H1 (cell line): ENCODE results near the gene IKBIP. TPM values are rescaled to one million over a fixed set of nuclear protein-coding genes. Genes with fewer than 3 reads are reported as not detected.

Experiments used
- CTCF ChIA-PET: fragments of 300-600 bp; sonication (Branson Sonifier 250); formaldehyde crosslinking; loops from one replicate; lab custom pipeline; 2021; ENCODE audit not compliant: partially characterized antibody; lab: Charles Lee
- POLR2A ChIA-PET: fragments of 300-600 bp; sonication (Branson Sonifier 250); formaldehyde crosslinking; loops from one replicate; lab custom pipeline; 2021; ENCODE audit warnings: inconsistent platforms; ENCODE audit not compliant: partially characterized antibody; lab: Charles Lee
- DNase-seq, 2 experiments: peaks; one replicate each; pipeline versions ENCODE4 v3.0.0 to v3.0.0-alpha.2; 2010 to 2022; ENCODE audit warnings: low spot score in 2 of 2, low read depth in 1 of 2, mixed read lengths in 1 of 2
- FAIRE-seq: peaks from 2 replicates; lab custom pipeline; 2011; peaks lifted over from hg19 to GRCh38; lab: Jason Lieb, UNC
- H2AFZ ChIP-seq: 2 replicates; pipeline ENCODE4 v1.8.1; 2012; ENCODE audit warnings: low read length, inconsistent platforms
- H2AK5ac ChIP-seq: 2 replicates; pipeline ENCODE4 v1.6.1; 2013; ENCODE audit warnings: low read depth, low read length
- H2BK120ac ChIP-seq: replicated peaks from 2 replicates; pipeline ENCODE3; 2013; ENCODE audit warnings: low read depth, low read length, inconsistent platforms
- H2BK12ac ChIP-seq: 2 replicates; pipeline ENCODE4 v1.6.1; 2013; ENCODE audit warnings: low read depth, low read length
- H2BK15ac ChIP-seq: 2 replicates; pipeline ENCODE4 v1.6.1; 2013; ENCODE audit warnings: low read length
- H2BK20ac ChIP-seq: 2 replicates; pipeline ENCODE4 v1.6.1; 2013; ENCODE audit warnings: low read length
- H2BK5ac ChIP-seq: 2 replicates; pipeline ENCODE4 v1.6.1; 2013; ENCODE audit warnings: low read depth, low read length
- H3K14ac ChIP-seq: 2 replicates; pipeline ENCODE4 v1.6.1; 2013; ENCODE audit warnings: inconsistent platforms; ENCODE audit not compliant: insufficient read length
- H3K18ac ChIP-seq: 2 replicates; pipeline ENCODE4 v1.6.1; 2013; ENCODE audit warnings: low read length; ENCODE audit errors: extremely low read depth
- H3K23ac ChIP-seq: 2 replicates; pipeline ENCODE4 v1.6.1; 2013; ENCODE audit warnings: inconsistent platforms; ENCODE audit not compliant: insufficient read length
- H3K23me2 ChIP-seq: 2 replicates; pipeline ENCODE4 v1.6.1; 2013; ENCODE audit warnings: low read depth, low read length
- H3K27ac ChIP-seq: 2 replicates; pipeline ENCODE4 v1.6.1; 2011; ENCODE audit warnings: low read depth, low read length, inconsistent platforms
- H3K27me3 ChIP-seq, 4 experiments: replicated peaks in 1 of 4; 1 replicate in 1 of 4; 2 replicates in 3 of 4; pipeline versions ENCODE4 v1.6.1 to v1.8.1; 2011 to 2013; ENCODE audit warnings: low read length in 3 of 4, mild to moderate bottlenecking in 3 of 4, inconsistent platforms in 2 of 4, mixed read lengths in 2 of 4, moderate library complexity in 1 of 4; ENCODE audit not compliant: control insufficient read depth in 3 of 4, insufficient read depth in 3 of 4; ENCODE audit errors: extremely low read depth in 1 of 4
- H3K36me3 ChIP-seq, 4 experiments: 2 replicates each; pipeline versions ENCODE4 v1.6.1 to v1.8.1; 2011 to 2013; ENCODE audit warnings: mild to moderate bottlenecking in 4 of 4, low read length in 3 of 4, moderate library complexity in 2 of 4, control low read depth in 1 of 4, inconsistent platforms in 1 of 4; ENCODE audit not compliant: insufficient read depth in 4 of 4, control insufficient read depth in 2 of 4
- H3K4ac ChIP-seq: replicated peaks from 2 replicates; pipeline ENCODE3; 2013; ENCODE audit warnings: low read length, low read depth, mixed read lengths, inconsistent platforms; ENCODE audit not compliant: insufficient read length
- H3K4me1 ChIP-seq, 4 experiments: replicated peaks in 1 of 4; 1 replicate in 1 of 4; 2 replicates in 3 of 4; pipeline versions ENCODE4 v1.6.1 to v1.8.1; 2011 to 2013; ENCODE audit warnings: low read length in 3 of 4, inconsistent platforms in 2 of 4, mixed read lengths in 1 of 4; ENCODE audit not compliant: insufficient read depth in 4 of 4, control insufficient read depth in 3 of 4
- H3K4me2 ChIP-seq, 2 experiments: 2 replicates each; pipeline versions ENCODE4 v1.6.1 to v1.8.1; 2011 to 2013; ENCODE audit warnings: low read depth in 2 of 2, low read length in 2 of 2, control low read depth in 1 of 2, inconsistent platforms in 1 of 2, mild to moderate bottlenecking in 1 of 2; ENCODE audit not compliant: insufficient read depth in 1 of 2
- H3K4me3 ChIP-seq, 4 experiments: fragments of 200-600, 300-600 bp in 1 of 4; sonication (generic), shearing (Covaris generic), sonication (Bioruptor Twin) in 1 of 4; 2 replicates each; pipeline versions ENCODE4 v1.5.1 to v1.8.1; 2011 to 2016; ENCODE audit warnings: low read length in 4 of 4, low read depth in 3 of 4, control low read depth in 2 of 4, inconsistent platforms in 2 of 4, mild to moderate bottlenecking in 2 of 4, mixed read lengths in 1 of 4, moderate library complexity in 1 of 4; ENCODE audit not compliant: insufficient read depth in 2 of 4; ENCODE audit errors: extremely low read depth in 1 of 4
- H3K56ac ChIP-seq: replicated peaks from 2 replicates; pipeline ENCODE3; 2013; ENCODE audit warnings: low read depth, mild to moderate bottlenecking, mixed read lengths, low read length, inconsistent platforms; ENCODE audit not compliant: insufficient read length
- H3K79me1 ChIP-seq: 2 replicates; pipeline ENCODE4 v1.6.1; 2013; ENCODE audit warnings: low read depth, low read length, control low read depth
- H3K79me2 ChIP-seq, 2 experiments: 2 replicates each; pipeline versions ENCODE4 v1.6.1 to v1.8.1; 2012 to 2013; ENCODE audit warnings: low read length in 2 of 2, mild to moderate bottlenecking in 2 of 2, inconsistent platforms in 1 of 2; ENCODE audit not compliant: insufficient read depth in 2 of 2, control insufficient read depth in 1 of 2
- H3K9ac ChIP-seq, 4 experiments: replicated peaks in 1 of 4; 1 replicate in 1 of 4; 2 replicates in 3 of 4; pipeline versions ENCODE4 v1.6.1 to v1.8.1; 2011 to 2013; ENCODE audit warnings: low read depth in 3 of 4, low read length in 3 of 4, control low read depth in 2 of 4, mild to moderate bottlenecking in 2 of 4, moderate library complexity in 2 of 4, inconsistent platforms in 1 of 4; ENCODE audit errors: extremely low read depth in 1 of 4
- H3K9me3 ChIP-seq, 2 experiments: 2 replicates each; pipeline versions ENCODE4 v1.6.1 to v1.8.1; 2012 to 2013; ENCODE audit warnings: mild to moderate bottlenecking in 2 of 2, moderate library complexity in 2 of 2, control low read depth in 1 of 2, inconsistent platforms in 1 of 2, low read depth in 1 of 2, low read length in 1 of 2, mixed read lengths in 1 of 2; ENCODE audit not compliant: insufficient read depth in 2 of 2
- H4K20me1 ChIP-seq, 2 experiments: replicated peaks in 1 of 2; 2 replicates each; pipeline versions ENCODE3 to v1.8.1; 2011 to 2013; ENCODE audit warnings: inconsistent platforms in 2 of 2, low read length in 2 of 2, mild to moderate bottlenecking in 1 of 2; ENCODE audit not compliant: insufficient read depth in 2 of 2, control insufficient read depth in 1 of 2
- H4K5ac ChIP-seq: 2 replicates; pipeline ENCODE4 v1.6.1; 2013; ENCODE audit warnings: low read length, low read depth, mixed read lengths, inconsistent platforms; ENCODE audit not compliant: insufficient read length
- H4K8ac ChIP-seq: 2 replicates; pipeline ENCODE4 v1.8.0; 2013; ENCODE audit warnings: mild to moderate bottlenecking, moderate library complexity, low read length, inconsistent platforms; ENCODE audit not compliant: insufficient read depth; ENCODE audit errors: extremely low read depth
- H4K91ac ChIP-seq: replicated peaks from 2 replicates; pipeline ENCODE3; 2013; ENCODE audit warnings: low read length, mixed read lengths, inconsistent platforms; ENCODE audit not compliant: insufficient read length
- BRCA1 ChIP-seq: IDR thresholded peaks from 2 replicates; pipeline ENCODE4 v1.6.1; 2012; ENCODE audit warnings: low read depth, low read length, improper control_type of control experiment
- CBX5 ChIP-seq: fragments of 300-800, 300-1000 bp; sonication (generic); IDR thresholded peaks from 2 replicates; pipeline ENCODE4 v1.7.1; 2016; ENCODE audit warnings: antibody characterized with exemption, low read length, low read depth
- KDM1A ChIP-seq: fragments of 200-600, 300-600 bp; sonication (generic); IDR thresholded peaks from 2 replicates; pipeline ENCODE4 v1.7.1; 2016; ENCODE audit warnings: mild to moderate bottlenecking, low read length, borderline replicate concordance
- RFX5 ChIP-seq: IDR thresholded peaks from 2 replicates; pipeline ENCODE4 v1.6.1; 2011; ENCODE audit warnings: low read depth, low read length, improper control_type of control experiment, borderline replicate concordance
- RNF2 ChIP-seq: fragments of 200-900, 300-1000 bp; sonication (generic); IDR thresholded peaks from 2 replicates; pipeline ENCODE4 v1.7.1; 2016; ENCODE audit warnings: borderline replicate concordance, low read depth, mild to moderate bottlenecking, antibody characterized with exemption, low read length; ENCODE audit not compliant: poor library complexity, severe bottlenecking; ENCODE audit errors: missing control alignments
- SIN3A ChIP-seq, 2 experiments: IDR thresholded peaks in 1 of 2; conservative IDR thresholded peaks in 1 of 2; 2 replicates each; pipeline ENCODE4 v1.6.1; 2011 to 2012; ENCODE audit warnings: low read length in 2 of 2, improper control_type of control experiment in 1 of 2, low read depth in 1 of 2, mild to moderate bottlenecking in 1 of 2
- SIX5 ChIP-seq: IDR thresholded peaks from 2 replicates; pipeline ENCODE4 v1.6.1; 2011; ENCODE audit warnings: mild to moderate bottlenecking, low read depth, low read length
- SP2 ChIP-seq: IDR thresholded peaks from 2 replicates; pipeline ENCODE4 v1.6.1; 2012; ENCODE audit warnings: mild to moderate bottlenecking, low read length, inconsistent platforms
- TAF1 ChIP-seq: IDR thresholded peaks from 2 replicates; pipeline ENCODE4 v1.6.1; 2011; ENCODE audit warnings: mild to moderate bottlenecking, low read depth, low read length
- TAF7 ChIP-seq: optimal IDR thresholded peaks from 2 replicates; pipeline ENCODE3; 2011; ENCODE audit warnings: low read depth, mild to moderate bottlenecking, inconsistent platforms, low read length, moderate library complexity, borderline replicate concordance
- WGBS, 2 experiments: shearing (Covaris generic) in 1 of 2; methylation state at CpG; one replicate each; pipeline versions ENCODE4 v1.1.6 to v1.1.7; 2013 to 2015; ENCODE audit warnings: low lambda C conversion rate in 2 of 2, mixed read lengths in 2 of 2, inconsistent platforms in 1 of 2, low coverage in 1 of 2, missing lambda C conversion rate in 1 of 2; ENCODE audit not compliant: insufficient replicate concordance in 2 of 2, insufficient coverage in 1 of 2, insufficient read length in 1 of 2; ENCODE audit errors: extremely low coverage in 1 of 2, missing lambda C conversion rate in 1 of 2; 5-methylcytosine and 5-hydroxymethylcytosine counted together
- polyA plus RNA-seq, 7 experiments: library from polyadenylated mRNA; depleted of rRNA in 3 of 7; stranded (reverse) in 5 of 7; unstranded in 2 of 7; fragments of >200 nt in 5 of 7; fragments of 200-250 nt in 2 of 7; gene quantifications; 1 replicate in 5 of 7; 2 replicates in 1 of 7; 4 replicates in 1 of 7; pipeline versions ENCODE4 v1.2.1 to v1.2.3, GENCODE V29; 2011 to 2013; ENCODE audit warnings: missing spikeins in 2 of 7, mixed read lengths in 2 of 7
- total RNA-seq: library from RNA; stranded (reverse); fragmentation: NEBNext Ultra II Directional; extraction: Animal tissue kit (Norgen Biotek cat#: 25700); gene quantifications from 2 replicates; pipeline ENCODE4 v1.2.1, GENCODE V29; 2021

The IKBIP gene
- total and polyA plus RNA-seq, 2 of the 8 experiments (the other 6 are each of a cell fraction or from before 2014, with no cell fraction given), result 2.7 to 12.4 TPM

DNA sequence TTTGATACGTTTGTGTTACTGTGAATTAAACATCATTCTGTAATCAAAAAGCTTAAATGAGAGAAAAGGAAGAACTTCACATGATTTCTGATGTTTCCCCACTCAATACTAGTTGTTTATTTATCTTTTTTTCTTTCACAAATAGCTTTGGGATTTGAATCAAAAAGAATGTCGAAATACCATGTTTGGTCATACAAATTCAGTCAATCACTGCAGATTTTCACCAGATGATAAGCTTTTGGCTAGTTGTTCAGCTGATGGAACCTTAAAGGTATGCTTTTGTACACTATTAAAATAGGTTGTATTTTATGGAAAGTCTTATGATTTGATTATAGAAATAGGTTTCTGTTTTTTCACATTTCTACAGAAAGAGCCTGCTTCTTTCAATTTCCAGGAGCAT is 42.0 kb upstream of the IKBIP start:
- H3K4me1 ChIP-seq, result no peaks in the 10 kb centered on the region
- no peak overlapping the region for H3K9ac ChIP-seq
- H4K5ac ChIP-seq, result no peak overlapping the region
- ChIA-PET POLR2A (no interaction called here), CTCF (no interaction called here)
- FAIRE-seq (peak; percentile 42), DNase-seq (no peak)
- H3K23ac ChIP-seq, result no peak overlapping the region
- 82% methylated on average over 2 of the region's 2 CpGs; no CpG with 5 or more reads in 1 of the 2 experiments for WGBS, 2 experiments
- H2BK15ac ChIP-seq, result no peak overlapping the region
- H2AK5ac ChIP-seq, result no peak overlapping the region
- no peaks in the 10 kb centered on the region for H4K20me1 ChIP-seq
- H3K9me3 ChIP-seq, result no peaks in the 10 kb centered on the region
- H2BK12ac ChIP-seq, result no peak overlapping the region
- no peak overlapping the region for H2BK120ac ChIP-seq
- H3K23me2 ChIP-seq, result no peaks in the 10 kb centered on the region
- no peak overlapping the region for H3K14ac ChIP-seq
- H2AFZ ChIP-seq, result no peak overlapping the region
- TF ChIP-seq SP2 (no peak), TAF1 (no peak), TAF7 (no peak), RNF2 (no peak), RFX5 (no peak), SIX5 (no peak), BRCA1 (no peak), KDM1A (no peak), SIN3A (conservative IDR thresholded peaks at IDR 0.05 in 1 of 2, IDR thresholded peaks at IDR 0.05 in 1 of 2; ENCODE audit: low read depth in 1 of 2, low read length in 2 of 2) (no peak), CBX5 (no peak)
- no peaks in the 10 kb centered on the region for H3K27me3 ChIP-seq
- no peak overlapping the region for H3K18ac ChIP-seq
- H3K56ac ChIP-seq, result no peak overlapping the region
- H4K8ac ChIP-seq, result no peak overlapping the region
- H3K4me2 ChIP-seq, result no peak overlapping the region
- H3K4ac ChIP-seq, result no peak overlapping the region
- H3K36me3 ChIP-seq, result peaks cover 4 to 15% (median 9%) of the 10 kb centered on the region in 4 experiments; a peak in 4 of 8 replicates
- no peaks in the 10 kb centered on the region for H3K79me2 ChIP-seq
- H3K4me3 ChIP-seq, result no peak overlapping the region
- no peak overlapping the region for H2BK5ac ChIP-seq
- H4K91ac ChIP-seq, result no peak overlapping the region
- no peak overlapping the region for H3K27ac ChIP-seq
- no peaks in the 10 kb centered on the region for H3K79me1 ChIP-seq
- H2BK20ac ChIP-seq, result no peak overlapping the region
